Mesangial cell (primary cell): ENCODE data around the gene FAM221B. TPM values are rescaled to one million over a fixed set of nuclear protein-coding genes. Genes with fewer than 3 reads are reported as not detected.

Experiments used
- total RNA-seq: library from RNA; depleted of rRNA; stranded (reverse); fragments of >200 nt; gene quantifications from 2 replicates; pipeline ENCODE4 v1.2.3, GENCODE V29; 2015

FAM221B gene, protein sequence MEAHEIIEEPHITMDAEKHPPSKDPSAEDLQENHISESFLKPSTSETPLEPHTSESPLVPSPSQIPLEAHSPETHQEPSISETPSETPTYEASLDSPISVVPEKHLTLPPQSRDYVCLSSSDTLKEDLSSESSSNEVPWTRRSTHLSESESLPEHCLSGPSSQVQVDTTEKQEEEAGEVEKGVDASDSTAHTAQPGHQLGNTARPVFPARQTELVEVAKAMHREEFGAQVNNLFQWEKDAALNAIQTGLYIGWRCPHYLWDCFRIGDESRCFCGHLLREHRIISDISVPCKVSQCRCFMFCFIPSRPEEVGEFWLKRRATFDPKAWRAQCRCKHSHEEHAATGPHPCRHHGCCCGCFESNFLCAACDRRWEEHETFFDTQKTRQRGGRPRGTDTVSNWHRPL
- not detected in 2 replicates for total RNA-seq

DNA sequence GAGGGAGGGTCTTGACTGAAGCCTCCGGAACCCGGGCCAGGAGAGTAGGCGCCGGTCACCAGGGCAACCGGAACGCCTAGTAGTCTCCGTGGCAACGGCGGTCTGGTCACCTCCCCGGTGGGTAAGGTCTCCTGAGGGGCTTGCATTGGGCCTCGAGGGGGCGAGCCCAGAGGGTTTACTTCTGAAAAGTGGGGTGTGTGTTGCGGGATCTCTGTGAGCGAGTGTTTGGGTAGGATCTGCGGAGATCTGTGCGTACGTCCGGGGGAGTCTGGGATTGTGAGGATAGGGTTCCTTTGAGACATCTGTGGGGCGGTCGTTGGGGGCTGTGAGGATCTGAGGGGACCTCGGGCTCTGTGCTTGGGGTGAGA lies at the start of gene FAM221B:
FAM221B (minus strand) TSS at position 17 of the 368 bp plus-strand sequence. CDS start 2,571 bp downstream, outside the sequence.

DNA sequence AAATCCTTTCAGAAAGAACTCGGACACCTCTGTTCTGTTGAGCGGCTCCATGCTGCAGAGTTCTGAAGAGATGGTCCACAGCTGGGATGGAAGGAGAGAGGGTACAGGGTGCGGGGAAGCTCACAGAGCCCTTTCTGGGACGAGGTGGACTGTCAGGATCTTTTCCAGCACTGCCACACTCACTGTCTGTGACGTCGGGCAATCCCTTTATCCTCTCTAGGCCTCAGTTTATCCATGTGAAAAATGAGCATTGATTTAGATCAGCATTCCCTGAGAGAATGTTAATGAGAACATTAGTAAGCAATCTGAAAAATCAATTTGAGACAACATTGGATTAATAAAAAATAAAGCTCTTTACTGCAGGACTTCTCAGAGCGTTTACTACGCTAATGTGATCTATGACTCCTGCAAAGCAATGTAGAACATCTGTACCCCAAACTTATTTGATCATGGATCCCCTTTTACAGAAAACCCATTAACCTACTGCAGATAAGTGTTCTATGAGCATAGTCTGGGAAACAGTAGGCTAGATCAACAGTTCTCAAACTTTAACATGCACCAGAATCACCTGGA lies 41.9 kb upstream of the FAM221B start, which contains the start of gene OR13J1:
OR13J1 (minus strand) TSS at position 51 of the 573 bp plus-strand sequence; CDS start at position 51, 0 bp downstream.

DNA sequence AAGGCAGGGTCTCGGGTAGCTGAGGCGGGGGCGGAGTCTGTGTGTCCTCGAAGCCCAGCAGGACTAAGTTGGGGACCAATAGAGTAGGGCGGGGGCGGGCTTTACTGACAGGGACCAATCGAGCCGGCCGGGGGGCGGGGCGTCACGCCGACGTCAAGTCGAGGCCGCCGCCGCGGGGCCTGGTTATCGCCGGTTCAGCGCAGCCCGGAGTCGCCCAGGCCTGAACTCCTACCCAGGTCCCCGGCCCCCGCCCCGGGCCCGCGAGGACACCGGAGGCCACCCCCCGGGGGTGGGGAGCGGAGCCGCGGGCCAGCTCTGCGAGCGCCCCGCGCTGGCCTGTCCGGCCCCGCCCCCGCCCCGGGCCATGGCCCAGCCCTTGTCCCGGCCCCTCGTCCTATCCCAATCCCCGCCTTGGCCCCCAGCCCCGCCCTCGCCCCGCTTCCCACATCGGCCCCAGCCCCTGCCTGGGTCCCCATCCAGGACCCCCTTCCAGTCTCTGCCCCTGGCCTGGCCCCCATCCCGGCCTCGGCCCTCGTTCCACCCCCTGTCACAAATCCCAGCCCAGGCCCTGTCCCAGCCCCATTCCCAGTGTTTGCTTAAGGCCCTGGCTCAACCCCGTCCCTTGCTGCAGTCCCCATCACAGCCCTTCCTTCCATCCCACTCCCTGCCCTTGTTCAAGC lies 692 bp upstream of the FAM221B start, which contains the start of gene TMEM8B:
TMEM8B (plus strand) TSS at position 145 of the 680 bp plus-strand sequence; CDS start at position 365, 220 bp downstream.

DNA sequence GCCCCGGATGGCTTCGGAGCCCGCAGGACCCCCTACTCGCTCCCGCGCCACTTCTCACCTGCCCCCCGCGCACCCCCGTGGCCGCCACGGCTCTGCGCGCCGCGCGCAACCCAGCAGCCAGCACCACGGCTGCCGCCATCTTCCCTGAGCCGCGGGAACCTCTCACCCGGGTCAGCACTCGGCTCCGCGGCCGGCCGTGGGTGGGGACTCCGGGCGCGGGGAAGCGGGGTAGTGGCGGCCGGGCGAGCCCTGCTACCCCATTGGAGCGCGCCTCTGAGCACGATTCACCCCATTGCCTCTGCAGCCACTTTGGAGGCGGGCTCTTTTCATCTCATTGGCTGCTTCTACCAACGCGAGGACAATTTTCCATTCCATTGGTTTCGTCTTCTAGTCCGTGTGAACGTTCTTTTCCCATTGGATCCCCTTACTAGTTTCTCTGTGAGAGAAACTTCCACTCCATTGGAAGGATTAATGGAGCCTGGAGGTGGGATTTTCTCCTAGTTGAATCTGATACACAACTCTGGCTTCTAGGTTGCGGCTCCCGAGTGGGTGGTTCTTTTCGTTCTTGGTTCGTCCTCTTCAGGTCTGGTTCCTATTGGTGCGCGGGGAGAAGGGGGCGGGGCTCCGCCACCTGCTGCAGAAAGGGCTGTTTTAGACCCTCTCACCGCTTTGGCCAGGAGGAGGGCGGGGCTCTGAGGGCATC lies 13.5 kb downstream of the FAM221B start, which contains the start of gene HINT2:
HINT2 (minus strand) TSS at position 202 of the 703 bp plus-strand sequence; CDS start at position 139, 63 bp downstream.

DNA sequence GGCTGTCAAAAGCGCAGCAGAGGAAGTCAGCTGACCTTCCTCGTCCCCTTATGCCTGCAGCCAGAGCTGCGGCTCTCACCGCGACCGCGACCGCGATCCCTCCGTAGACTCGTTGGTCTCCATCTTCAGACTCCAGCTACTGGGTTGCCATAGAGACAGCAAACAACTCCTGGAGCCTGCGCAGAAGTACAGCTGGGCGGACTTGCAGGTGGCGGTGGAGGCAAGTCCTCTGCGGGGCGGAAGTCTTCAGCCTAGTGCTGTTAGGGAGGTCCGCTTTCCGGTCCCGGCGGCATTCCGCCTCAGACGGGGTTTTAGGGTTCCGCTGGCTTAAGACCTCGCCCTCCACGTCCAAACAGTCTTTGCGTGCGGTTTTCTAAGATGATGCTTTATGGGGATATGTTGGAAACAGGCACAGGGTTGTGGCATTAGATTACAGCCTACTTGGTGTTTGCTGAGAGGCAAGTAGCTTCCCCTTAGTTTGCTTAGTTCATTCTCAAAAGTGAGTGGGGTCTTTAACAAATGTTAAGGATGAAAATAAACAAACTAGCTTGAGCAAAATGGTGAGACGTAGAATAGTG lies 16.4 kb downstream of the FAM221B start, which contains the start of gene SPAG8:
SPAG8 (minus strand) TSS at position 238 of the 578 bp plus-strand sequence; CDS start at position 123, 115 bp downstream.

DNA sequence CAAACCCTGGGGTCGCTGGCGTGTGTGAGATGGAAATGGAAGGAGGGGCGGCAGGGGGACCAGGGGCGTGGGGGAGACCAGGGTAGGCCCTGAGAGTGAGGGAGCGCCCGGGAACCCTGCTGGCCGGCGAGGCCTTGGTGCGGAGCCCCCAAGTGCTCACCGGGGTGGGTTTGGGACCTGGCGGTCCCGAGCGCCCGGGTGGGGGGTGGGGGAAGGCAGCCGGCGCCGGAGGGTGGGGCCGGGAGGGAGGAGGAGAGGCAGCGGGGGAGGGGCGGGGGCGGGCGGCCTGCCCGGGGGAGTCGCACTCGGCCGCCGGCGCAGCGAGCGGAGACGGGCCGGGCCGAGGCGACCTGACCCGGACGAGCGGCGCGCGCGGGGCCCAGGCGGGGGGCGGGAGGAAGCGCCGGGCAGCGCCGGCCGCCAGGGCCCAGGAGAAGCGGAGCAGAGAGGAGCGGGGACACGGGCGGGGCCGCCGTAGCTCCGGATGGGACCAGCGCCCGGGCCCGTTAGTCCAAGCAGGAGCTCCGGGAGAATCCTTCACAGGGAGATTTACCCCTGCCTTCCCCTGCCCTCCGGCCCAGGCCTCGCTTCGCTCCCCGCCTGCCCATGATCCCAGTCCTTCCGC lies 37.1 kb downstream of the FAM221B start, which contains the start of gene NPR2:
NPR2 (plus strand) TSS at position 295 of the 625 bp plus-strand sequence. CDS start 818 bp downstream, outside the sequence.

Other genes with a start within 250 kb of the FAM221B start
- 20.7 and 29.7 TPM in 2 replicates for gene TESK1, start 223.5 kb downstream of the FAM221B start, total RNA-seq
- gene CD72, start 210.3 kb downstream of the FAM221B start, total RNA-seq = 0.49 and 3.3 TPM in 2 replicates
- gene SIT1, start 177.8 kb downstream of the FAM221B start, total RNA-seq = not detected in 2 replicates
- 148,788 and 178,042 TPM in 2 replicates for gene RMRP, start 170.7 kb downstream of the FAM221B start, total RNA-seq
- gene CCDC107, start 170.4 kb downstream of the FAM221B start, total RNA-seq = 16.0 and 21.6 TPM in 2 replicates
- 0.89 and 11.1 TPM in 2 replicates for gene ARHGEF39, start 163.5 kb downstream of the FAM221B start, total RNA-seq
- 0.13 and 0.16 TPM in 2 replicates for gene CA9, start 154.8 kb downstream of the FAM221B start, total RNA-seq
- gene TPM2, start 138.8 kb downstream of the FAM221B start, total RNA-seq = 217 and 297 TPM in 2 replicates
- gene TLN1, start 96.5 kb downstream of the FAM221B start, total RNA-seq = 299 and 312 TPM in 2 replicates
- 47.8 and 62.1 TPM in 2 replicates for gene CREB3, start 96.1 kb downstream of the FAM221B start, total RNA-seq
- 27.1 and 38.3 TPM in 2 replicates for gene GBA2, start 79.5 kb downstream of the FAM221B start, total RNA-seq
- 15.2 and 19.1 TPM in 2 replicates for gene RGP1, start 79.4 kb downstream of the FAM221B start, total RNA-seq
- gene MSMP, start 74.5 kb downstream of the FAM221B start, total RNA-seq = not detected in 2 replicates
- 19.2 and 31.2 TPM in 2 replicates for gene NPR2, start 37.1 kb downstream of the FAM221B start, total RNA-seq
- gene SPAG8, start 16.5 kb downstream of the FAM221B start, total RNA-seq = 0.33 and 1.3 TPM in 2 replicates
- gene HINT2, start 13.7 kb downstream of the FAM221B start, total RNA-seq = 34.7 and 42.7 TPM in 2 replicates
- 2.6 and 17.6 TPM in 2 replicates for gene TMEM8B, start 496 bp upstream of the FAM221B start, total RNA-seq
- gene OR13J1, start 41.7 kb upstream of the FAM221B start, total RNA-seq = not detected in 2 replicates
- 1.5 and 3.3 TPM in 2 replicates for gene HRCT1, start 77.5 kb upstream of the FAM221B start, total RNA-seq
- 0.16 TPM in 1 of 2 replicates, not detected in the other for gene SPAAR, start 80.8 kb upstream of the FAM221B start, total RNA-seq
- not detected in 2 replicates for gene OR2S2, start 129.4 kb upstream of the FAM221B start, total RNA-seq
- 7.7 and 8.8 TPM in 2 replicates for gene RECK, start 208.2 kb upstream of the FAM221B start, total RNA-seq